GM10248 (cell line): Measurements from ENCODE around the gene KCNIP3.

Experiments used
- CTCF ChIA-PET: fragments of 300-600 bp; sonication (Branson Sonifier 250); formaldehyde crosslinking; extraction: SDS; loops from one replicate; lab custom pipeline; 2021; ENCODE audit warnings: antibody characterized with exemption; lab: Yijun Ruan, JAX
- POLR2A ChIA-PET: fragments of 350-650 bp; sonication (Branson Sonifier 250); formaldehyde crosslinking; extraction: SDS; loops from one replicate; lab custom pipeline; 2020; ENCODE audit warnings: antibody characterized with exemption; lab: Yijun Ruan, JAX
- DNase-seq: peaks from one replicate; pipeline ENCODE4 v3.0.0; 2012; ENCODE audit errors: extremely low spot score
- CTCF ChIP-seq: IDR thresholded peaks from 2 replicates; pipeline ENCODE4 v1.5.1; 2012; ENCODE audit warnings: mild to moderate bottlenecking, low read depth; ENCODE audit errors: extremely low read depth, missing control alignments, control extremely low read depth

Gene KCNIP3

GRCh38 chr2:95270541-95271081, 26.5 kb upstream of the KCNIP3 start:
- POLR2A ChIA-PET, result no interaction called here
- TF ChIP-seq CTCF, result no peak
- DNase-seq, result no peak
- CTCF ChIA-PET, result no interaction called here

- no peak for DNase-seq
- CTCF ChIA-PET, result no interaction called here
- POLR2A ChIA-PET, result no interaction called here
- no peak for TF ChIP-seq CTCF
Measured at GRCh38 chr2:95271381-95271971, 25.7 kb upstream of the KCNIP3 start.

- no peak for DNase-seq
- TF ChIP-seq CTCF, result no peak
- ChIA-PET POLR2A (no interaction called here), CTCF (no interaction called here)
Measured at GRCh38 chr2:95272299-95272751, 24.8 kb upstream of the KCNIP3 start.

- POLR2A ChIA-PET, result no interaction called here
- TF ChIP-seq CTCF, result no peak
- CTCF ChIA-PET, result no interaction called here
- DNase-seq, result no peak
Measured at GRCh38 chr2:95272781-95273180, 24.4 kb upstream of the KCNIP3 start.

- no peak for DNase-seq
- TF ChIP-seq CTCF, result no peak
- CTCF ChIA-PET, result no interaction called here
- POLR2A ChIA-PET, result no interaction called here
Measured at GRCh38 chr2:95273566-95274290, 23.4 kb upstream of the KCNIP3 start.

- DNase-seq, result no peak
- no peak for TF ChIP-seq CTCF
- POLR2A ChIA-PET, result no interaction called here
- CTCF ChIA-PET, result no interaction called here
Measured at GRCh38 chr2:95274291-95275150, 22.6 kb upstream of the KCNIP3 start, which contains the start of gene PROM2. Gene PROM2, plus strand, starts transcription at chr2:95274449. Its CDS starts 137 bp downstream, at chr2:95274586.
